ENCODE results near the gene DPM1. TPM values are rescaled to one million over a fixed set of nuclear protein-coding genes. Genes with fewer than 3 reads are reported as not detected.

DPM1 gene
- total RNA-seq, 3 donors from 2014 or later (not counting 1 experiment from before 2014, with no cell fraction given), result 21.2 to 26.1 (median 25.6) TPM

DNA sequence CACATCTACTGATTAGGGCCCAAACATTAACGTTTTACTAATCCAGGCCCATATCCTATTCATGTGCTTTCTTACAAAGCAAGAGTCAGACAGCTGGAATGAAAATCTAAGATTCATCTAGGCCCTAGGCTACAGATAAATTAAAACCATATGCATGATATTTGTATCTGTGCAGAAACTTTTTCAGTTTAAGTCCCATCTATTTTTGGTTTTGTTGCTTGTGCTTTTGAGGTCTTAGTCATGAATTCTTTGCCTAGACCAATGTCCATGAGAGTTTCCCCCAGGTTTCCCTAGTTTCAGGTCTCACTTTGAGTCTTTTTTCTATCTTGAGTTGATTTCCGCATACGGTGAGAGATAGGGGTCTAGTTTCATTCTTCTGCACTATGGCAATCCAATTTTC is 47.3 kb downstream of the DPM1 start:
- Mint-ChIP-seq H3K9me3 (no peaks in the 10 kb centered on the region), H3K27me3 (ENCODE audit: low read depth in 2 of 2) (no peaks in the 10 kb centered on the region), H3K4me3 (no peak overlapping the region), H3K27ac (peak overlapping the region; percentile 50 to 80), H3K36me3 (no peaks in the 10 kb centered on the region), H3K4me1 (peaks cover 73 to 76% of the 10 kb centered on the region in 2 donors)
- no peaks in the 10 kb centered on the region for H3K36me3 ChIP-seq (ENCODE audit: control insufficient read depth, insufficient read depth, low read length)
- peaks cover 4% of the 10 kb centered on the region for H3K4me1 ChIP-seq (ENCODE audit: control insufficient read depth, insufficient read depth, low read length)
- no peak for DNase-seq
- TF ChIP-seq, protein P1, sequence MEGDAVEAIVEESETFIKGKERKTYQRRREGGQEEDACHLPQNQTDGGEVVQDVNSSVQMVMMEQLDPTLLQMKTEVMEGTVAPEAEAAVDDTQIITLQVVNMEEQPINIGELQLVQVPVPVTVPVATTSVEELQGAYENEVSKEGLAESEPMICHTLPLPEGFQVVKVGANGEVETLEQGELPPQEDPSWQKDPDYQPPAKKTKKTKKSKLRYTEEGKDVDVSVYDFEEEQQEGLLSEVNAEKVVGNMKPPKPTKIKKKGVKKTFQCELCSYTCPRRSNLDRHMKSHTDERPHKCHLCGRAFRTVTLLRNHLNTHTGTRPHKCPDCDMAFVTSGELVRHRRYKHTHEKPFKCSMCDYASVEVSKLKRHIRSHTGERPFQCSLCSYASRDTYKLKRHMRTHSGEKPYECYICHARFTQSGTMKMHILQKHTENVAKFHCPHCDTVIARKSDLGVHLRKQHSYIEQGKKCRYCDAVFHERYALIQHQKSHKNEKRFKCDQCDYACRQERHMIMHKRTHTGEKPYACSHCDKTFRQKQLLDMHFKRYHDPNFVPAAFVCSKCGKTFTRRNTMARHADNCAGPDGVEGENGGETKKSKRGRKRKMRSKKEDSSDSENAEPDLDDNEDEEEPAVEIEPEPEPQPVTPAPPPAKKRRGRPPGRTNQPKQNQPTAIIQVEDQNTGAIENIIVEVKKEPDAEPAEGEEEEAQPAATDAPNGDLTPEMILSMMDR (IDR thresholded peaks at IDR 0.05), result no peak
- no peak overlapping the region for H3K27ac ChIP-seq (ENCODE audit: low read length)
- no peaks in the 10 kb centered on the region for H3K27me3 ChIP-seq (ENCODE audit: control insufficient read depth, insufficient read depth, low read length)
- intact Hi-C loops (cut with micrococcal nuclease), result no loop called here
- no peak for ATAC-seq
- 69% methylated on average over 1 of the region's 3 CpGs for WGBS (ENCODE audit: insufficient coverage)
- no peaks in the 10 kb centered on the region for H3K9me3 ChIP-seq (ENCODE audit: control insufficient read depth, insufficient read depth, low read length)
- H3K4me3 ChIP-seq (ENCODE audit: low read length), result no peak overlapping the region

DNA sequence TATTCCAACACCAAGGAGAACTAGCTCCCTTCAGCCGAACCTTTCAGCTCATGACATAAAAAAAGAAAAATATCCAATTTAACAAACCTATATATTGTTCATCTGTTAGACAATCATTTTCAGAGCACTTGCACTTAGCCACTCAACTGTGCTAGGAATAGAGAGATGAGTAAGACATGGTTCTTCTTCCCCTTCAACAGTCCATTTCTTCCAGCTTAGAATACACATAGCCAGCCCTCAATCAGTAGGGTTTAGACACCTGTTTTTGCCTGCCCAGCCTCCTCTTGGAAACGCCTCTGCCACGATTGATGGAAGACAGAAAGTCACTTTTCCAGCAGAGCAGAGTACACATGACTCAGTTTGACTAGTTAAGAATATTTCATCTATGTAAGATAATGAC is 48.9 kb downstream of the DPM1 start:
- 92% methylated on average over 3 of the region's 3 CpGs for WGBS (ENCODE audit: insufficient coverage)
- H3K27me3 ChIP-seq (ENCODE audit: control insufficient read depth, insufficient read depth, low read length), result no peaks in the 10 kb centered on the region
- H3K9me3 ChIP-seq (ENCODE audit: control insufficient read depth, insufficient read depth, low read length), result no peaks in the 10 kb centered on the region
- ATAC-seq, result no peak
- H3K9me3 Mint-ChIP-seq, result no peaks in the 10 kb centered on the region
- H3K4me1 ChIP-seq (ENCODE audit: control insufficient read depth, insufficient read depth, low read length), result peaks cover 4% of the 10 kb centered on the region
- no peaks in the 10 kb centered on the region for H3K36me3 ChIP-seq (ENCODE audit: control insufficient read depth, insufficient read depth, low read length)
- peak overlapping the region; percentile 70 for H3K27ac Mint-ChIP-seq
- H3K36me3 Mint-ChIP-seq, result no peaks in the 10 kb centered on the region
- no peak overlapping the region for H3K4me3 Mint-ChIP-seq
- no peak overlapping the region for H3K27ac ChIP-seq (ENCODE audit: low read length)
- H3K4me1 Mint-ChIP-seq, result peaks cover 74 to 76% of the 10 kb centered on the region in 2 donors
- no peak for DNase-seq
- TF ChIP-seq, protein P1 (IDR thresholded peaks at IDR 0.05), result no peak
- intact Hi-C loops (cut with micrococcal nuclease), result no loop called here
- H3K27me3 Mint-ChIP-seq (ENCODE audit: low read depth in 2 of 2), result no peaks in the 10 kb centered on the region
- H3K4me3 ChIP-seq (ENCODE audit: low read length), result no peak overlapping the region

DNA sequence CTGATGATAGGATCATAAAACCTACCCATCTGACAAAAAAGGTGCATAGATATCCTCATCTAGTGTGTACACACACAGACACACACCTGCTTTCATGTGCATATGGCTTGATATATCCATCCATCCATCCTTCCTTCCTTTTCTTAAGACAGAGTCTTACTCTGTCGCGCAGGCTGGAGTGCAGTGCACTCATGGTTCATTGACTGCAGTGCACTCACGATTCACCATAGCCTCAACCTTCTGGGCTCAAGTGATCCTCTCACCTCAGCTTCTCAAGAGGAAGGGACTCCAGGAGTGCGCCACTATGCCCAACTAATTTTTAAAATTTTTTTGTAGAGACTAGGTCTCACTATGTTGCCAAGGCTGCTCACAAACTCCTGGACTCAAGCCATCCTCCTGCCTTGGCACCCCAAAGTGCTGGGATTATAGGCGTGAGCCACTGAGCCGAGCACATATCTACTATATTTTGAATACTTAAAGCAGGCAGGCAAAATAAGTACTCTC is 54.2 kb downstream of the DPM1 start:
- TF ChIP-seq, protein P1 (IDR thresholded peaks at IDR 0.05), result no peak
- Mint-ChIP-seq H3K27ac (peak overlapping the region; percentile 41 to 55), H3K27me3 (ENCODE audit: low read depth in 2 of 2) (no peaks in the 10 kb centered on the region), H3K36me3 (no peaks in the 10 kb centered on the region), H3K9me3 (no peaks in the 10 kb centered on the region), H3K4me3 (no peak overlapping the region), H3K4me1 (peaks cover 61 to 68% of the 10 kb centered on the region in 2 donors)
- H3K27me3 ChIP-seq (ENCODE audit: control insufficient read depth, insufficient read depth, low read length), result no peaks in the 10 kb centered on the region
- H3K36me3 ChIP-seq (ENCODE audit: control insufficient read depth, insufficient read depth, low read length), result peaks cover 8% of the 10 kb centered on the region
- H3K9me3 ChIP-seq (ENCODE audit: control insufficient read depth, insufficient read depth, low read length), result no peaks in the 10 kb centered on the region
- no peaks in the 10 kb centered on the region for H3K4me1 ChIP-seq (ENCODE audit: control insufficient read depth, insufficient read depth, low read length)
- ATAC-seq, result no peak
- 84% methylated on average over 6 of the region's 6 CpGs for WGBS (ENCODE audit: insufficient coverage)
- intact Hi-C loops (cut with micrococcal nuclease), result no loop called here
- DNase-seq, result no peak
- H3K27ac ChIP-seq (ENCODE audit: low read length), result no peak overlapping the region
- no peak overlapping the region for H3K4me3 ChIP-seq (ENCODE audit: low read length)
